Stimulated activated CD4-positive, alpha-beta T cell treated with anti-CD3 and anti-CD28 coated beads, Interleukin-2, amount 100 ng/mL, for 4 hours (primary cell): ENCODE results near the gene ARHGEF19.
"Not testable (repeated sequence)": the region's sequence is repeated elsewhere in the genome, so short reads cannot be mapped to it uniquely, and the experiment has no call there.

Experiments
- DNase-seq: peaks from one replicate; pipeline ENCODE4 v3.0.0-alpha.2; 2020; ENCODE audit warnings: low read depth

The ARHGEF19 gene

GRCh38 chr1:16244650-16245285 is 32.3 kb upstream of the ARHGEF19 start:
- no peak for DNase-seq

- DNase-seq = peak; percentile 62
These were observed 31.6 kb upstream of the ARHGEF19 start for GRCh38 chr1:16243936-16244649.

DNA sequence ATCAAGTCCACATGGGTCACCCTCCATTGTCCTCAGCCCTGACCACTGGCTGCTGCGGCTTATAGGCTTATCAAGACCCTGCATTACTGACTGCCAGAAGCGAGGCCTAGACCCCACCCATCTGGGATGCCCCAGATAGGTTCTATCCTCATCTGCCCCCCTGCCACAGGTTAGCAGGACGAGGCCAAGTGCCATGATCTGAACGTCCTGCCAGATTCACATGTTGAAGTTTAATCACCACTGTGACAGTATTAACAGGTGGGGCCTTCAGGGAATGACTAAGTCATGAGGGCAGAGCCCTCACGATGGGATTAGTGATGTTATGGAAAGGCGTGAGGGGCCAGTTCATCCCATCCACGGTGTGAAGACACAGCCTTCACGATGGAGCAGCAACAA is 30.8 kb upstream of the ARHGEF19 start:
- no peak for DNase-seq

DNA sequence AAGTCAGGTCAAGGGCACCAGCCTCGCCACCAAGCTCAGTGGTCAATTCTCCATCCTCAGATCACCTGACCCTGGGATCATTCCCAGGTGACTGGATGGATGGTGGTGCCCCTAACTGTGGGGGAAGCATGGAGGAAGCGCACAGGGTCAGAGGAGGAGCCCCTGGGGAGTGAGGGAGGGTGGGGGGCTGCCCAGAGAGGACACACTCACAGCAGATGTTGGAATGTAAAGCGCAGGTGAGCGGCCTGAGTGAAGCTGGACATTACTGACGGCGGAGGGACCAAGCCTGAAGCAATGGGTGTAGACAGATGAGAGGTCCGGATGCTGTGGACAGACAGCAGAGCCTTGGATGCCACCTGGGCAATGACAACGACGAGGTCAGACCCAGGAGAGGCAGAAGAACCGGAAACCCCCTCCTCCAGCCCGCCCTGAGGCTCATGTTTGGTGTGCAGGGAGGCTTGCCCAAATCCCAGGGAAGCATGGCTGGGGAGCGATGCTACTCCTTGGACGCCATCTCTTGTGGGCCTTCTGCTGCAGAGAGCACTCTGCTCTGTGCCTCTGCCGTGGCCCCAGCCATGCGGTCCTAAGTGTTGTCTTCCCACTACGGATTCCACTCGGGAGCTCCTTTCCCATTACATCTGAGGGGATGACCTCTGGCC is 30.2 kb upstream of the ARHGEF19 start:
- no peak for DNase-seq

DNA sequence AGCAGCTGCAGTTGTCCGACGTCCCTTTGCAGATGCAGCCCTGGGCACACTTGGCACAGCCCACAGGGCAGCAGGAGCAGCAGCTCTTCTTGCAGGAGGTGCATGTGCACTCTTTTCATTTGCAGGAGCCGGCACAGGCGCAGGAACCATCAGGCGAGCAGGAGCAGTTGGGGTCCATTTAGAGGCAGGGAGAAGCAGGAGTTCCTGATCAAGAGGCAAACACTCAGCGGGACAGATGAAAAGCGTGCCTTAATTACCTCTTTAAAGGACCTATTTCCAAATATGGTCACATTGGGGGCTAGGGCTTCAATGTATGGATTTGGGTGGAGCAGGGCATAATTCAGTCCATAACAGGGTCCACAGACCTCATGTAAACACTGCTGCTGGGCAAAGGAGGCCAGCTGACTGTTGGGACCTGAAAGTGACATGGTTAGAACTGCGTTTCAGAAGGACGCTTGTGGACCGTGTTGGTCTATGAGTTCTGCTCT is 28.8 kb upstream of the ARHGEF19 start:
- no peak for DNase-seq

DNA sequence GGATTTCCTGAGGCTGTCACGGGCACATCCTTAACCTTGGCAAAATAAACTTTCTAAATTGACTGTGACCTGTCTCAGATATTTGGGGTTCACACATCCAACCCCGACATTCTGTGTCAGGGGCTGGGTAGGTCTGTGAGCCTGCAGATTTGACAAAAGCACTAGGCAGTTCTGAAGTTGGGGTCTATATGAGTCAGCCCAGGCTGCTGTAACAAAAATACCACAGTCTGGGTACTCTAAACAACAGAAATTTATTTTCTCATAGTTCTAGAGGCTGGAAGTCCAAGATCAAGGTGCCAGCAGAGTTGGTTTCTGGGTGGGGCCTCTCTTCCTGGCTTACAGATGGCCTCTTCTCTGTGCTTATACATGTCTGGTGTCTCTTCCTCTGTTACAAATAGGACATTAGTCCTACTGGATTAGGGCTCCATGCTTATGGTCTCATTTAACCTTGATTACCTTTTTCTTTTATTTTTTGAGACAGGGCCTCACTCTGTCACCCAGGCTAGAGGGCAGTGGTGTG is 27.6 kb upstream of the ARHGEF19 start:
- no peak for DNase-seq

DNA sequence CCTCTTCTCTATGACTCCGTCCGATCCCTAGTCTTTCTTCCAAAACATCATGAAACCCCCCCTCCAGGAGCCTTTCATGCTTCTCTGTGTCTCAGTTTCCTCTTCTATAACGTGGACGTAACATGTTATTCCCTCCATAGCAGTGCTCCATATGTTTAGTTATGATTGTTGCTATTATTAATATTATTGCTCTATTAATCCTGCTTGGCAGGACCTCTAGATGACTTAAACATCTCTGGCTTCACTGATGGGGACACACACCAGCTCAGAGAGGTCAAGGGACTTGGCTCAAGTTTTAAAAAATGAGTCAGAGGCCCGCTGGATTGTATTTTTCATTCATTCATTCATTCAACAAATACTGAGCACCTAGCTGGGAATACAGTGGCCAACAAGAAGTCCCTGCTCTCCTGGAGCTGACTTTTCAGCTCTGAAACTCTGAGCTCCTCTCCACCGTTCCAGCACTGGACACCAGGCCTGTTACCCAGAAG is 24.9 kb upstream of the ARHGEF19 start:
- DNase-seq = no peak

DNA sequence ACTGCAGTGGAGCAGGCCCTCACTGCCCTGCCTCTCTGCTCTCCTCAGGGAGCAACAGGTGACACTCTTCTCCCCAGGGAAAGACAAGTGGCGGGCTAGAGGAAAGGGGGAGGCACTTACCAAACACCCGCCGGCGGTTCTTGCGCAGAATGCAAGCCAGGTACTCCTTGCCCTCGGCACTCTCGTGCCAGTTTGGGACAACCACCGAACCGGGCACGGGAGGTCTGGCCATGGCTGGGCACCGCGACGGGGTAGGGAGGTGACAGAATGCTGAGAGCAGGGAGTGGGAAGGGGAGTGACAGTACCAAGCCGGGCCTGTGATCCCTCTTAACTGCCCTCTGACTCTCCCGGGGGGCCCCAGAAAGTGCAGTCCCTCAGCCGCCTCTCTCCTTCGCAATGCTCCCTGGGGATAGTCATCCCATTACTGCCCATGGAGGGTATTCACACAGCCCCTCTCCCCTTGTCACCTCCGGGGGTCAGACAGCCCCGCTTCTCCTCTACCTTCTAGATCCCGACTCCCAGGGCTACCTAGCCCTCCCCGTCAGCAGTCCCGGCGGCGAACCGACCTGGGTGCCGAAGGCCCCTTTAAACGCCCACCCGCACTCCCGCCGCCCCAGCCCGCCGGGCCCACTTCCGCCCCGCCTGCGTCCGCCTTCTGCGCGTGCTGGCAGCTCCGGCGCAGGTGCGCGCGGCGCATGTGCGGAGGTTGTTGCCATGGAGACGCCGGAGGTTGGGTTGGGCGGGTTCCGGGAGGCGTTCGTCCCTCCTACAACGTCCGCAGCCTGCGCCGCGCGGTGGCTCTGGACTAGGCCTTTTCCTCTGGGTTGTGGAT is 24.3 kb upstream of the ARHGEF19 start, which contains the start of gene CPLANE2:
CPLANE2 (minus strand) TSS at position 673 of the 832 bp plus-strand sequence; CDS start at position 232, 441 bp downstream.
- peak; percentile 96 for DNase-seq

DNA sequence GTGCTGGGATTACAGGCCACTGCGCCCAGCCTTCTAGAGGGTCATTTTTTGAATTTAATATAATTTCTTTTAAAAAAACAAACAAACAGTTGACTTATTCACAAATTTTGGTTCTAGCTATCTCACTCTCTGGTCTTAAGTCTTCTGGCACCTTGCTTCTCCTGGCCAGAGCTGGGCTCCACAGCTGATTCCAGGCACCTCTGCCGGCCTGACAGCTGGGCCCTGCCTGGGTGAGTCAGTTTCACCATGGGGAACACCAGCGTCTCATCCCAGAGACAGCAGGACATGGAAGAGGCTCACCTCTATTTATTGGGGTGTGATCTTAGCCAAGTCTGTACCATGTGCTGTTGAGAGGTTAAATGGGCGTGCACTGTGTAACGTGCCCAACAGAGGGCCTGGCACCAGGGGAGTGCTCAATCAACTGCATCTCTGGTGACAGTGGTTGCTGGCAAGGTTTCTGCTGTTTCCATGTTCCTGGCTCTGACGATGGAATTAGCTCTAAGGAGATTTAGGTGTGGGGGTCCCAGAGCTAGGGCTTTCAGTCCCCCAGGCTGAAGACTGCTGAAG is 23.6 kb upstream of the ARHGEF19 start:
- peak; percentile 42 for DNase-seq

DNA sequence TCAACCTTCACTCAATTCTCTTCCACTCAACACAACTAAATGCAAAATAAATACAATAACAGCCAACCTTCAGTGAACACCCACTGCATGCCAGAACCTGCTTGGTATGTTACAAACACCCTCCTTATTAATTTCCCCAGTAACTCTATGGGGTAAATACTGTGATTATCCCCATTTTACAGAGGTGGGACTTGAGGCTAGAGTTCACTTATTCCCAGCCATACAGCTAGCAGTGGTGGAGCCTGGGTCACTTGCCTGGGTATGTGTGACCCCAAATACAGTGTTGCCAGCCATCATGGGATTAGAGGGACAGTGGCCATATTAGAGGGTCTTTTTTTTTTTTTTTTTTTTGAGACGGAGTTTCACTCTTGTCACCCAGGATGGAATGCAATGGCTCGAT is 22.9 kb upstream of the ARHGEF19 start:
- DNase-seq = no peak

DNA sequence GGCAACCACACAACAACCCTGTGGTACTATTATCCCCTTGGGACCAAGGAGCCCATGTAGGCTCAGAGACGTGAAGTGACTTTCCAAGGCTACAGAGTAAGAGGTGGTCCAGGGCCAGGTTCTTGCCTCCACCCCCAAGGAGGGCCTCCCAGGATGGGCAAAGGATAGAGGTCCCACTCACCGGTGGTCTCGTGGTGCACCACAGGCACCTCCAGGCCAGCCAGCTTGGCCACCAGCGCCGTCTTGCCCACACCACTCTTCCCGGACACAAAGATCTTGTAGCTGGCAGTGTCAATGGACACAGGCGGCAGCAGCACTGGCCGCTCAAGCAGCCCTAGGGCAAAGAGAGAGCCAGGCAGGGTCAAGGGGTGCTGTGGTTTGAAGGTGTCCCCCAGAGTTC is 21.0 kb upstream of the ARHGEF19 start:
- no peak for DNase-seq

GRCh38 chr1:16232316-16232710 is 19.9 kb upstream of the ARHGEF19 start:
- no peak for DNase-seq

DNA sequence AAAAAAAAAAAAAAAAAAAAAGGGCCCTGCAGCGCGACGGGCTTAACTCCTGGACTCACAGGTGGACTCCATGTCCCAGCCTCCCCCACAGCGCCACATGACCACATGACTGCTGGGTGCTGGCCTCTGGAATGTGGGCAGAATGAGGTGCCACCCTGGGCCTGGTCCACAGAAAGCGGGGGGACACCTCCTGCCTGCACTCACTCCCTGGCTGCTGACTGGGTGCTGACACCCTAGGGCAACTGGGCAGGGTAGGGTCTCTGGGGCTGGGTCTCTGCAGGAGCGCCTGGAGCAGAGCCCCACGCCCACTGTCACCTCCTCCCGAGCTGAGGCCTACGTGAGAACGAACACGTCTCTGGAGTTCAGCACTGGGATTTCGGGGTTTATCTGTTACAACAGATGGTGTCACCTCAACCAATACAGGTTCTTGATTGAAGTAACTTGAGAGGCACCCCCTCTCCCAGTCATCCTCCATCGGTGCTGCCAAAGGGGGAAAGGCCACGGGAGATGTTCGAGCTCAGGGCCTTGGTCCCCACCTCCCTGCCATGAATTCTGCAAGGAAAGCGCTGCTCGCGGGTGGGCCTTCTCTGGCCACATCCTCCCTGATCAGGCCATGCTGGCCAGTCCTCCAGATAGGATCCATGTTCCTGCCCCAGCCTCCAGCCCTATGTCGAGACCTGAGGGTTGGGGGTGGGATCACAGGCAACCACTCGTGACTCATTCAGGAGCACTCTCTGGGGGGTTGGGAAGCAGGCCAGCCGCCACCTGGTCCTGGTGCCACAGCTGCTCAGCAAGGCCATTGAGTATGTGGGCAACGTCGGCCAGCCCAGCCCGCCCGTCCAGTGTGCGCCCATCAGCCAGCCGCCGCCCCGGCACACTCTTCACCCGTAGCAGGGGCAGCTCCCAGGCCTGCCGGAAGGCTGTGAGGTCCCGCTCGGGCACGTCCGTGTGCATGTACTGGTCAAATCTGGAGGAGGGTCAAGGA is 19.2 kb upstream of the ARHGEF19 start:
- DNase-seq = no peak

- no peak for DNase-seq
These were observed 18.3 kb upstream of the ARHGEF19 start for GRCh38 chr1:16230744-16231143.

GRCh38 chr1:16229976-16230740 is 17.7 kb upstream of the ARHGEF19 start:
- DNase-seq = no peak

DNA sequence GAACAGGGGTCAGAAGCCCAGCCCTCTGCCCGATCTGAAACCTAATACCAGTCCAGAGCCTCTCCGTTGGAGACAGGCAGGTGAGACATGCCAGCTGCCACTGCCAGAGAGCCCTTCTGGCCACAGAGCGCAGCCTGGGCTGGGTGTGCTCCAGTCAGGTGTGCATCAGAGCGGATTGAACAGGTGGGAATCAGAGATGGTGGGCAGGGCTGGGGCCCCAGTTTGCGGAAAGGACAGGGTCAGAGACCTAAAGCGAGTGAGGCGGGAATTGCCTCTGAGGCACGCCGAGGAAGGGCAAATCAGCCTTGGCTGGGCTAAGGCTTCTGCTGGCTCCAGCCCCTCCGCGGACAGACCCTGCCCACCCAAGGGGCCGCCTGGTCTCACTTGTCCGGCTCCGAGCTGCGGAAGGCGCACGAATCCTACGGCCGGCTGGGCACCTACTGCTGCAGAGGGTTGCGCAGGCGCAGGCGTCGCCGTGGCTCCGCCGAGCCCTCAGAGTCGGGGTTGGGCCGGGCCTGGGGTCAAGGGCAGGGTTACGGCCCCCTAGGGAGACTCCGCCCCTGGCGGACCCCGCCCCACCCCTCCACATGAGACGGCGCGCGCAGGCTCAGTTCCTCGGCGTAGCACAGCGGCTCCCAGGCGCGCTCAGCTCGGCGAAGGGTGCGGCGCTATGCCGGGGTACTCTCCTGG is 14.2 kb upstream of the ARHGEF19 start:
- no peak for DNase-seq

DNA sequence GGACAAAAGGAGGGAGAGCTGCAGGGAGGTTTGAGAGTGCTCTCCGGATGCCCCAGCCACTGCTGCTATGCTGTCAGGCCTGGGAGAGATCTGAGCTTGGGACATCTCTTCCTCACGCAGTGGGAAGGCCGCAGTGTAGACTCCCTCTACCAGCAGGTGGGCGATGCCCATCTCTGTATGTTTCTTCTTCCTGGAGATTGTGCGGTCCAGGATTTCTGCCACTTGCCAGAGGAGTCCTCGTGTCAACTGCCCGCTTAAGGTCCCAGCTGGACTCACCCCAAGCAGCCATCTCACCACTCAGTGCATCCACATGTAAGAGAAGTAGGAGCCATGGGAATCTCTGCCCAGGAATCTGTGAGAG is 13.7 kb upstream of the ARHGEF19 start:
- DNase-seq = no peak

- no peak for DNase-seq
These were observed 12.0 kb upstream of the ARHGEF19 start for GRCh38 chr1:16224472-16224871.

DNA sequence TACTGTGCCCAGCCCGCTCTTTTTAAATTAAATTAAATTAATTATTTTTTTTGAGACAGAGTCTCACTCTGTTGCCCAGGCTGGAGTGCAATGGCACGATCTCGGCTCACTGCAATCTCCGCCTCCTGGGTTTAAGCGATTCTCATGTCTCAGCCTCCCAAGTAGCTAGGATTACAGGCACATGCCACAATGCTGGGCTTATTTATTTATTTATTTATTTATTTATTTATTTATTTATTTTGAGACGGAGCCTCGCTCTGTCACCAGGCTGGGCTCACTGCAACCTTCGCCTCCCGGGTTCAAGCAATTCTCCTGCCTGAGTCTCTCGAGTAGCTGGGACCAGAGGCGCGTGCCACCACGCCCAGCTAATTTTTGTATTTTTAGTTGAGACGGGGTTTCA is 10.3 kb upstream of the ARHGEF19 start:
- not testable (repeated sequence) for DNase-seq
